Stimulated activated CD8-positive, alpha-beta memory T cell treated with anti-CD3 and anti-CD28 coated beads, Interleukin-4, amount 100 ng/mL, for 48 hours (primary cell): ENCODE measurements around the gene NEURL1B.
A peak's percentile ranks its signal among the peaks of the same experiment; 100 is the strongest.
"Not testable (repeated sequence)": the region's sequence is repeated elsewhere in the genome, so short reads cannot be mapped to it uniquely, and the experiment has no call there.

Experiments
- DNase-seq: peaks from one replicate; pipeline ENCODE4 v3.0.0-alpha.2; 2020

The NEURL1B gene, protein sequence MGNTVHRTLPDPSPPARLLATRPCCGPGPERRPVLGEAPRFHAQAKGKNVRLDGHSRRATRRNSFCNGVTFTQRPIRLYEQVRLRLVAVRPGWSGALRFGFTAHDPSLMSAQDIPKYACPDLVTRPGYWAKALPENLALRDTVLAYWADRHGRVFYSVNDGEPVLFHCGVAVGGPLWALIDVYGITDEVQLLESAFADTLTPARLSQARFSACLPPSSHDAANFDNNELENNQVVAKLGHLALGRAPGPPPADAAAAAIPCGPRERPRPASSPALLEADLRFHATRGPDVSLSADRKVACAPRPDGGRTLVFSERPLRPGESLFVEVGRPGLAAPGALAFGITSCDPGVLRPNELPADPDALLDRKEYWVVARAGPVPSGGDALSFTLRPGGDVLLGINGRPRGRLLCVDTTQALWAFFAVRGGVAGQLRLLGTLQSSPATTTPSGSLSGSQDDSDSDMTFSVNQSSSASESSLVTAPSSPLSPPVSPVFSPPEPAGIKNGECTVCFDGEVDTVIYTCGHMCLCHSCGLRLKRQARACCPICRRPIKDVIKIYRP

DNA sequence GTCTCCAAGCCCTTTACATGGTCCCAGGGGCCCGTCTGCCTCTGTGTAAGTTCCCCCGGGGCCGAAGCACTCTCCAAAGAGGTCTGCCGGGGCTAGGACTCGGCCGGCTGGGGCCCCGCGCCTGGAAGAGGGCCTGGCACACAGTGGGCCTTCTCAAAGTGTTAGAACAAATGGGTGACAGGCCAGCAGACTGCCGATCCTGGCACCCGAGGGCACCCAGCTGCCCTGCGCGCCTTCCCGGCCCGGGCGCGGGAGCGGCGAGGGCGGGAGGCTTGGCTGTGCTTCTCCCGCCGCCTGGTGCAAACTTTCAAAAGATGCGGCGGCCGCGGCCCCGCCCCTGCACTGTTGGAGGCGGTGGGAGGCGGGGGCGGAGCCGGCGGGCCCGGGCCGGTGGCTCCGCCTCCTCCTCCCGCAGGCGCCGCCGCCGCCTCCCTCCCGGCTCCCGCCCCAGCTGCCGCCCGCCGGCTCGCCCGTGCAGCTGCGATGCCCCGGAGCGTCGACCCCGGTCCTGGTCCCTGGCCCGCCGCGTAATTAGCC, at the start of gene NEURL1B:
Gene NEURL1B (plus strand): TSS at position 442 of the 537 bp plus-strand sequence. CDS start 144 bp downstream, outside the sequence.
- peak; percentile 63 for DNase-seq

DNA sequence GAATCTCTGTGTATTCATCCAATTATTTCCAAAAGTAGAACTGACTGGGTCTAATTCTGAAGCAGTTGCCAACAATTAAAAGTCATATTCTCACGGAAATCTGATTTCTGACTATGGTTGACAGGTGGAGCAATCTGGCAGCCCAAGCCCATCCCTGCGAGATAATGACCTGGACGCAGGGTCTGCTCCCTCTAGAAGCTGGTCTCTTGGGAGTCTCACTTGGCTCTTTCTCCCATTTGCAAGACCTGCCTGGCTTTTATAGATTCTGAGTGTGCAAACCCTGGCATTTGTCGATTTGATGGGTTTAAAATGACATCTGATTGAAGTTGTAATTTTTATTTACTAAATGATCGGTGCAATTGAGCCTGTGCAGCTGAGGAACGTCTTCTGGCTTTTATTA, 49.4 kb upstream of the NEURL1B start:
- DNase-seq = no peak

DNA sequence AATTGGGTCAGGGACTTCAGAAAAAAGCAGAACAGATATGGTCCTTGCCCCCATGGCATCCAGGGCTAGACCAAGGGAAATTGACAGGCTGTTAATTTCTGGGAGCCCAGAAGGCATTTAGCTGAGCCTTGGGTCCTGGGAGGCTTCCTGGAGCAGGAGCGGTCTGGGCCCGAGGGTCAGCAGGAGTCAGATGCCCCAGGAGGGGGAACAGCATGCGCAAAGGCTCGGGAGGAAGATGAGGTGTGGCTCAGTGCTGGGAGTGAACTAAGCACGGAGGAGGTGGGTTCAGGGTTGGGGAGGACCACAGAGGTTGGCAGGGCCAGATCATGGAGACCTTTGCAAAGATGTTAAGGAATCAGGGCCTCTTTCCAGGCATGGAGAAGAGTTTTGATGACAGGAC, 48.2 kb upstream of the NEURL1B start:
- no peak for DNase-seq

DNA sequence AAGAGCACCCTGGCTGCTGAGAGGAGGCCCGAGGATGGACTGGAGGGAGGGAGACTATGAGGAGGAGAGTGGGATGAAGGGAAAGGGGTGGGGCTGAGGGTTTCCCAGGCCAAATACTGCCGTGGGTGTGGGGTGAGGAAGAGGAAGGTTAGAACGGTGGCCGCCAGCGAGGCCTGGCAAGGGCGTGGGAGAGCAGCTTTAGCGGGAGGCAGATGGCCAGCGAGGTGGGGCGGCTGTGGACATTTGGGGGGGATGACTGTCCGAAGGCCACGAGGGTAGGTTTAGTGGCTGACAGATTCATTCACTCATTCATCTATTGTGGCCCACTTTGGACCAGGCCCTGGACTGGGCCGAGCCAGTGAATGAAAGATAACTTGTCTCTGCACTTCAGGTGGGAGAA, 47.8 kb upstream of the NEURL1B start:
- DNase-seq = no peak

DNA sequence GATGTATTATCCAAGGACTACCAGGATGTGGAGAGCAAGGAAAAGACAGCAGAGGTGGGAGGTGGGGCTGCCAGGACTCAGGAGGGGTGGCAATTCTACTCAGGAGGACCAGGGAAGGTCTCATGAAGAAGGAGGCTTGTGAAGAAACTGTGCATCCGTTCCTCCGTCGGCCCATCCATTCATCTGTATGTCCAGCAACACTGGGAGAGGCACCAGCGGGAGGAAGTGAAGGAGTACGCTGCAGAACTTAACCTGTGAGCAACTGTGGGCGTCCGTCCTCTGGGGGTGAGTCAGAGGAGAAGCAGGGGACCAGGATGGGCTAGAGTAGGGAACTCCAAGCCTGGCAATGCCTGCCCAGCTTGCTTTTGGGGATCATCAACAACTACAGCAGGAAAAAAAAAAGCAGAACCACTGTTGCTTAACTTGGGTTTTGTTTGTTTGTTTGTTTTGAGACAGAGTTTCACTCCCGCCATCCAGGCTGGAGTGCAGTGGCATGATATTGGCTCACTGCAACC, 47.3 kb upstream of the NEURL1B start:
- DNase-seq = no peak

DNA sequence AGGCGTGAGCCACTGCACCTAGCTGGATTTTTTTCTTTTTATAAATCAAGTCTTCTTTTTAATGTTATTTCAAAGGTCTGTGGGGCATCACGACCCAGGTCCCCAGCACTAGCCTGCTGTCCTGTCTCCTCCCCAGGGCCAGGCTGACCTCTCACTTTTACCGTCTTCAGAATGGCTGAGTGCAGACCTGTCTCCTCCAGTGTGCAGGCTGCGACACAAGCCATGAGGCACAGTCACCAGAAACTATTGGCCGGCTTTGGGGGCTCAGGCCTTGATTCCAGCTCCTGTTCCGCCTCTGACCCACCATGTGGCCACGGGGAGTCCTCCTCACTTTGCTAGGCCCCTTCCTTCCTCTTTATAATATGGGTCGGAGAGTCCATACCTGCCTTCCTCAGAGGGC, 46.6 kb upstream of the NEURL1B start:
- no peak for DNase-seq

DNA sequence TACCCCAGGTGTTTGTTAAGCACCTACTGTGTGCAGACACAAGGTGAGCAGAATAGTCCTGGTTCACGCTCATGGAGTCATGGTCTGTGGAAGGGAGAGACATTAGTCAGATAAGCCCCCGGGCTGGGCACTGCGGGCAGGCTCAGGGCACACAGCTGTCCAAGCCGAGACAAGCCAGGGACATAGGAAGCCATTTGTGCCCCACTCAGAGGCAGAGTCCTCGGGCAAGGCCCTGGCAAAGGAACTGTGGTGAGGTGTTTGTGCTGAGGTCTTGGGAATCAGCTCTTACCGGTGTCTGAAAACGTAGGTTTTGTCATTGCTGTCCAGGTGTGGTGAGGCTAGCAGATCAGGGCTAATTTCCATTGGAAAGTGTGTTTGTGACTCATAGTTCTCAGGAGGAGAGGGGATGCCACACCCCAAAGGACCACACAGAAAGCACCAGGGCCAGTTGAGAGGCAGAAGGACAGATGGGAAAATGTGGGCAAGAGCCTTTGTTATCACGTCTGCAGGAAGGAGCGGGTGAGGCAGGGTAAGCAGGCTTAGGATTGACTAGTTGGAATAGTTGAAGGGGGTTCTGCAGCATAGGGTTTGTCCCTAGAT, 46.1 kb upstream of the NEURL1B start:
- no peak for DNase-seq

DNA sequence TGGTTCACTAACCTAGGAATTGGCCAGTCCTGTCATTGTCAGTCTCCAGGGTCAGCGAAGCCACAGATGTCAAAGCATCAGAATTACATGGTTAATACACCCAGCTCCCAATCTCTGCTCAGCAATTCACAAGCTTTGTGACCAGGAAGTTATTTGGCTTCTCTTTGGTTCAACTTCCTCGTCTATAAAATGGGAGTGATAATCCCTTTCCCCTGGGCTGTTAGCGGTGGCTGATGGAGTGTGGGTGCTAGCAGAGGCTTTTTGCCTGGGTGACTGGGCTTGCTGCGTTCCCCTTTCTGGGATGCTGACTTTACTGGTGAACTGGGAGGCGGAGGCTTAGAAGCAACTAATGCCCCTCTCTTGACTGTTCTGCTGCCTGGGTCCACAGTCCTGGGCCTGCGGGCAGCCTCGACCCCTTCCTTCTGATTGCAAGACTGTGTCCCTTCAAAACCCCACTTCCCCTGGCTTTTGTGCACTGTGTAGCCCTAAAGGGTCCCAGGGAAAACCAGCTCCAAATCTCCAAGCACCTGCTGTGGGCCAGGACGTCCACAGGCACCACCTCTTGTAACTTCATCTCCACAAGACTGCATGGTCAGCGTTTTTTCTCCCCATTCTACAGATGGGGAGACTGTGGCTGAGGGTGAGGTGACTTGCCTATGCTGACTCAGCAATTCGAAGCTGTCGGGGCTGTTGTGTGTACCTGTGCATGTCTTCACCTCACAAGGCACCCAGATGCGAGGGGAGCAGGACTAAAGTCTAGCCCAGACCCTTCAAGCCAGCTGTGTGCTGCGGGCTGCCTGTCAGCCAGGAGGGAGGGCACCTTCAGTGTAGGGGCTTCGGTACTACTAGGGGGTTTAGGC, 45.2 kb upstream of the NEURL1B start:
- no peak for DNase-seq

DNA sequence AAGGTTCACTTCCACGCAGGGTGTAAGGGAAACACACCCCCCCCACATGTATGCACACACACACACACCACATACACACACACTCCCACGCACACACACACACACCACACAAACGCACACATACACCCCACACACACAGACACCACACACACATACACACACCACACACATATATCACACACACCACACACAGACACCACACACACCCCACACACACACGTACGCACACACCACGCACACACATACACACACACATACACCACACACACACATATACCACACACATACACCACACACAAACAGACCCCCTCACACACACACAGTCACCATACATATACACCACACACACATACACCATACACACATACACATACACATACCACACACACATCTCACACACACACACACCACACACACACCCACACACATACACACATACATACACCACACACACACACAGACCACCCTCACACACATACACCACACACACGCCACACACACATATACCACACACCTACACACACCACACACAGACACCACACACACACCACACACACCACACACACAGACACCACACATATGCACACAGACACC, 44.3 kb upstream of the NEURL1B start:
- no peak for DNase-seq

DNA sequence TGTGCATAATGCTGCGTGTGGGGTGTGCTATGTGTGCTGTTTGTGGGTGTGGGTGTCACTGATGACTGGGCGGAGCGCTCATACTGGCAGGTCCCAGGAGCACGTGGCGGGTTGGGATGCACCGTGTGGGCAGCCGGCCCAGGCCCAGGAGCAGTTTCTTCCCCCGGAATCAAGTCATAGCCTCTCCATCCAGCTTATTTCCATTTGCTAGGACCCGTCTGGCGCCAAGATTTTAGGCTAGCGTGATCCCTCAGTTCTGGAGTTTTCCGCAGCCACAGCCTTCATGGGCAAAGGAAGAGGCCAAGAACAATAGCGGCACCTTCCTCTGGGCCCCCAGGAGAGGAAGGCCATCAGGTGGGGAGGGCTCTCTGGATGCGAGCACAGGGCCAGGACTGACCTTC, 43.3 kb upstream of the NEURL1B start:
- DNase-seq = no peak

DNA sequence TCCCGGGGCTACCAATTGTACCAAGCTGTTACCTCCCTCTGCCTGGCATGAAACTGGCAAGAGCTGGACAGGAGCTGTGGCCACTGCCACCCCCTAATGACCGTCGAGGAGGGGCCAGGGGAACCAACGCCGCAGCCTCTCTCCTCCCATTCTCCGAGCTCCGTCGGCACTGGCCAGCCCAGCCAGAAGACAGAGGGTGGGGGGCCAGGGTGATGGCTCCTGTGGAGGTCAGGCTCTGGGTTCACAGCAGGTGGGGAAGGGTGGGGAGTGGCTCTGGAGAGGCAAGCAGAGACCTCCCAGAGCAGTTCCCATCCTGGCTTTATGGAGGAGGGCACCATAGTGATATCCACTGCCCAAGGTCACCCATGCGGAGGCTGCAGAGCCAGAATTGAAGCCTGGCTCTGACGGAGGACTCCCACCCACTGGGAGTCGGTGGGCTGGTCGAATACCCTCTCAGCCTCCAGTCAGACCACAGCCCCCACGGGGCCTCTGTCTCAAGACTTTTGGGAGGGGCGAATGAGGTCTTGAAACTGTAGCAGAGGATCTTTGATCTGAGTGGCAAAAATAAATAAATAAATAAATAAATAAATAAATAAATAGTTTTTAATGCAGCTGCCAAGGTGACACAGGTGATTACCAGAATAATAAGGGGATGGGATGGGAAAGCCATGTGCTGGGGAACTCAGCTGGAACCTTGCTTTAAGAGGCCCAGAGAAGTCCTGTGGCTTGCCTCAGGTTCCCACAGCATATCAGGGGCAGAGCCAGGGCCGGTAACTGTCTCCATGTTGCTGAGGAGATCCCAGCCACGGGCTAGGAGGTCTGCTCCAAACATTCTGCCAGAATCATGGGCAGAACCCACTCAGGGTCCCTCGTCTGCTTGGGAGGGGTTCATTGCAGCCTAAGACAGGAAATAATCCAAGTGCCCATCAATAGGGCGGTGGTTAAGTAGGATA, 42.5 kb upstream of the NEURL1B start:
- DNase-seq = no peak

DNA sequence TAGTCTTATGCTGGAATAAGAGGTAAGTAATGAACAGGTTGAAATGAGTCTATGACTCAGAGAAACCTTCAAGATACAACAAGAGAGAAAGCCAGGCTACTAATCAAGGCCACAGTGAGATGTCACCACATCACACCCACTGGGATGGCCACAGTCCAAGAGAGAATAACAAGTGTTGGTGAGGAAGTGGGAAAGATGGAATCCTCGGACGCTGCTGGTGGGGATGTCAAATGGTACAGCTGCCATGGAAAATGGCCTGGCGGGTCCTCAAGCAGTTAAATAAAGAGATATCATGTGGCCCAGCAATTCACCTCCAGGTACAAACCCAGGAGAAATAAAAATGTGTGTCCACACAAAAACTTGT, 41.9 kb upstream of the NEURL1B start:
- DNase-seq = no peak

DNA sequence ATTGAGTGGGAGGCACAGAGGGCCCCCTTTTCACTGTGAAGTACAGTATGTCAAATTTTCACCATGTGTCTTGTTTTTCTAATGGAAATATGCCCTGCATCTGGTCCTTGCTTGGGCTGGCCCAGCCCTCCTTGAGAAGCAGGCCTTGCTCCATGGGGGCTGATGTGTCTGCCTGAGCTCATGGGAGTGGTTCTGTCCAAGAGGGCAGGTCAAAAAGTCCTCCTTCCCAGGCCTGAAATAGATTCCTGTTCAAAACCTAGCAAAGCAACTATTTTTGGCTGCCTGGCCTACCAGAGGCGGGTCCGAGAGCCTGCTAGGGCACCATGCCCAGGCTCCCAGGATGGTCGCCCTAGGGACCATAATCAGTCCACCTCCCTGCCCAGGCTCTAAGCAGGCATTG, 40.5 kb upstream of the NEURL1B start:
- no peak for DNase-seq

DNA sequence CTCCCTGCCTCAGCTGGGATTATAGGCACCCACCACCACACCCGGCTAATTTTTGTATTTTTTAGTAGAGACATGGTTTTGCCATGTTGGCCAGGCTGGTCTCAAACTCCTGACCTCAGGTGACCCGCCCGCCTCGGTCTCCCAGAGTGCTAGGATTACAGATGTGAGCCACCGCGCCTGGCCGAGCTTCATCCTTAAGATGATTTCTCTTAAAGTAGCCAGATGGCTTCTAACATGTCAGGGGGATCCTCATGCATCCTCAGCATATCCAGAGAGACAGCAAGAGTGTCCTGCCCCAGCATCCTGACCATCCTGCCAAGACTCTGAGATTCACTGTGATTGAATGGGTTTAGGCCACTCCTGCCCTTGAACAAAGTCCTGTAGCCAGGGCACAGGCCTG, 39.5 kb upstream of the NEURL1B start:
- DNase-seq = not testable (repeated sequence)

DNA sequence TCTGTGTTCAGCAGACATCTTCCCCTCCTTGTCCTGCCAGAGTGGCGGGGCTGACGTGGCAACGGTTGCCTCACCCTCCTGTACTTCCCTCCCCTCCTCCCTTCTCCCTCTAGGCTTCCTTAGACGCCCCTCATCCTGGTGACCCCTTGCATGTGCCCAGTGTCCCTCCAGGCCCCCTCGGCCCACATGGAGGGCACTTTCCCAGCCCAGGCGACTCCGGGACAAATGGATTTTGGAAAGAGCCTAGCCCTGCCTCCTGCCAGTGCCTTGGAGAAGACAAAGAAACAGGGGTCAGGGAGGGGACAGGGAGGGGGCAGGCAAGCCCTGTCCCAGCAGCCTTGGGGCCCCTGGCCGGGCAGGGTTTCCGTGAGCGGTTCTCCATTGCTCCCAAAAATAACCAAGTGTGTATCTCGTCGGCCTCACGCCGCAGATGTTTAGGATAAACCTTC, 38.3 kb upstream of the NEURL1B start:
- DNase-seq = no peak

DNA sequence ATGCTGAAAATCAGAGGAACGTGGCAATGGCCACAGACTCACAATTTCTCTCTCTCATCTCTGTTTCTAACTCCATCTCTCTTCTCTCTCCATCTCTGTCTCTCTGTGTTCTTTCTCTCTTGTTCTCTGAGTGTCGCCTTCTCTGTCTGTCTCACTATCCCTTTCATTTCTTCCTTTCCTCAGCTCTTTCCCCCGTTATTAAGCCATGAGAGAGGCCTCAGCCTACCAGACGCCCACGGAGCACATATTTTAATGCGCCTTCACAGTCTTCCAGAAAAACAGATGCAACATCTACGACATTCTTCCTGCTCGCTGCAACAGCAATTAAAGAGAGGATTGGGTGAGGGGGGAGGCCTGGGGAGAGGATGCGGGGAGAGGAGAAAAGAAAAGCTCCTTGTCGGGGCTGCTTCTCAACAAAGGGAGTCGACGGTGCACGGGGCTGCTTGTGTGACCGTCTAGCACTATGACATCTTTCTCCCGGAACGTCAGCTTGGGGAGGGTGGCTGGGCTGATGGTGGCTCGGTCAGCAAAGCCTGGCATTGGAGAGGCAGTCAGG, 37.7 kb upstream of the NEURL1B start:
- DNase-seq = no peak

DNA sequence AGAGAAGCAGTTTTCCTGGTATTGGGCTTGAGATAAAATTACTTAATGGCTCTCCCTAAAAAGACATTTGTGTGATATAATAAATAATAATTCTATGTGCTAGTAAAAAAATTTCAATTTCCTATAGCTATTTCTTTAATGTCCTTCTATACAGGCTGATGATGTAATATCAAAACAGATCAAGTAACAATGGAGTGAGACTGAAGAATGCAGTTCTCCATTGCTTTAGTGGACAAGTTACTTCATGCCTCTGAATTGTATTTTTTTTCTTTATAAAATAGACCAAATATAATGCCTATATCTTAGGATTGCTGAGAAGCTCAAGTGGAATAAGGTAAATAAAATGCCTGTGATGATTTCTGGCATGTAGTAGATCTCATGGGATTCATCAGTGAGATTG, 35.6 kb upstream of the NEURL1B start:
- no peak for DNase-seq

DNA sequence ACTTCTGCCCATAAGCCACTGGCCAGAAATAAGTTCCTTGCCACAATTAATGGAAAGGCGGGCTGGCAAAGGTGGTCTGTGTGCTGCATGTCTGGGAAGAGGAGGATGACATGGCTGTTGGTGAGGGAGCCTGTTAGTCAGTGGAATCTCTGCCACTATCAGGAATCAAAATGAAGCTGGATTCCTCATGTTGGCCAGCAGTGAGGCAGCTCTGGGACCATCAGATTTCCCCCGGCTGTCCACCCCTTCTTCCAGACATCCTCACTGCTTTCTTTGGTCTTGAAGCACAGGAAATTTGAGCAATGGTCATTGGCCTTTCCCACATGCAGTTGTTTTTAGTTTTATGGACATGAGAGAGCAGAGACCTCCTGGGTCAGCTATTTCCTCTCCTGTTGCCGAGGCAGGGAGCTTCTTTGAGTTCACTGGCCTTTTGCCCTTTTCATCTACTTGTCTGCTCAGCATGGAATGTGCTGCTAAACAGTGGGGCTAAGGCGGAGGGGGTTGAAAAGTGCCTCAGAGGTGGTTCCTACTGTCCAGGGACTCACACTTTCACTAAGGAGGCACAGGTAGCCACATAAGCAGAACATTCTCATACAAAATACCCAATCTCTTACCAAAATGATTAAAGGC, 34.8 kb upstream of the NEURL1B start:
- no peak for DNase-seq

DNA sequence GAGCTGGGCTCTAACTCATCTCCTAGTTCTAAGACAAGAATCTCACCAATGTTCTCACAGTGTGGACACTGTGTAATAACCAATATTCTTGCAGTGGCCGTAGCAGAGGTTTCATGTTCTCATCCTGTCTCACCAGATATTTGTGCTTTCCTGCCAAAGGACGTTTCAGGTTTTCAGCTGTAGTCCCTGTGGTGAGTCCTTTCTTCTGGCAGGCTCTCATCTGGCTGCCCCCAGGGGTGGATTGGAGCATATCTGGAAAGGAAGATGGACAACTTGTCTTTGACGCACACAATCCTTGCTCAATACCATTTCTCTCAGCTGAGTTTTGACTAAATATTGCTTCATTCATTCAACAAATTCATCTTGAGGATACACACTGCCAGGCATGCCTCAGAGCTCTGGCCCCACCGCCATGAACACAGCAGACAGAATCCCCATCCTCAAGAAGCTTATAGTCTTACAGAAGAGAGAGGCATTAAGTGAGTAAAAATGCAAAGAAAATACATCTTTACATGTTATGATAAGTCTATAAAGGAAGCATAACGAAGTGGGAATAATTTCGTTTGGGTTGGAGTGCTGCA, 33.8 kb upstream of the NEURL1B start:
- no peak for DNase-seq

DNA sequence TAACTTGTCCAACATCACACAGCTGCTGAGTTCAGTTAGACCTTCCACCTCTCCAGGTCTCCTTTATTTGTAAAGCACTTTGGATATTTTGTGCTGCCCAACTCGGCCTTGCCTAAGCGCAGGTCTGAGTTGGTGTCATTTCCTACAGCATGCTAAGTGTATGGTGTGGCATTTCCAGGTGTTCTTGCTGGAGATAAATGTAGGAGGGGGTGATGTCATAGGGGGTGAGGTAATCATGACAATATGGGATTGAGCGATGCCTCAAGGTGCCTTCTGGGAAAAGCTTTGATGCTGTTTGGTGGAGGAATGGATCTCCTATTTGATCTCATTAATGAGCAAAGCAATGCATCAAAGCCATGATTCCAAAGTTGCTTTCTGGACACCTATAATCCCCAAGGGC, 32.3 kb upstream of the NEURL1B start:
- DNase-seq = no peak
